Liver (tissue), 9 donors: Measurements from ENCODE around the gene RTP1. TPM values are rescaled to one million over a fixed set of nuclear protein-coding genes. Genes with fewer than 3 reads are reported as not detected.

Experiments
- DNase-seq: peaks from one replicate; pipeline ENCODE4 v3.0.0-alpha.2; 2017; ENCODE audit warnings: low spot score
- H3K27ac ChIP-seq, 2 donors: one replicate each; pipeline ENCODE4 v1.7.0; 2013; ENCODE audit warnings: inconsistent platforms in 2 of 2, low read length in 2 of 2, control low read depth in 1 of 2, low read depth in 1 of 2, mild to moderate bottlenecking in 1 of 2
- H3K27me3 ChIP-seq, 4 donors: one replicate each; pipeline versions ENCODE4 v1.6.1 to v1.7.0; 2013; ENCODE audit warnings: low read length in 3 of 4, inconsistent platforms in 1 of 4, mild to moderate bottlenecking in 1 of 4, moderate library complexity in 1 of 4; ENCODE audit not compliant: control insufficient read depth in 4 of 4, insufficient read depth in 4 of 4
- H3K36me3 ChIP-seq, 4 donors: one replicate each; pipeline versions ENCODE4 v1.6.1 to v1.7.0; 2013; ENCODE audit warnings: low read length in 3 of 4, mild to moderate bottlenecking in 3 of 4, low read depth in 1 of 4, moderate library complexity in 1 of 4; ENCODE audit not compliant: control insufficient read depth in 4 of 4, insufficient read depth in 3 of 4
- H3K4me1 ChIP-seq, 4 donors: one replicate each; pipeline versions ENCODE4 v1.6.1 to v1.7.0; 2013; ENCODE audit warnings: low read length in 3 of 4, mild to moderate bottlenecking in 3 of 4, moderate library complexity in 1 of 4; ENCODE audit not compliant: control insufficient read depth in 4 of 4, insufficient read depth in 4 of 4
- H3K4me3 ChIP-seq, 3 donors: one replicate each; pipeline versions ENCODE4 v1.6.1 to v1.7.0; 2013; ENCODE audit warnings: low read length in 3 of 3, control low read depth in 1 of 3, low read depth in 1 of 3, mild to moderate bottlenecking in 1 of 3
- H3K9ac ChIP-seq, 2 donors: one replicate each; pipeline ENCODE4 v1.7.0; 2013; ENCODE audit warnings: low read length in 2 of 2, mild to moderate bottlenecking in 2 of 2, moderate library complexity in 2 of 2, control low read depth in 1 of 2, low read depth in 1 of 2
- H3K9me3 ChIP-seq, 4 donors: one replicate each; pipeline versions ENCODE4 v1.6.1 to v1.7.0; 2013; ENCODE audit warnings: low read length in 3 of 4; ENCODE audit not compliant: control insufficient read depth in 4 of 4
- CTCF ChIP-seq: fragments of 150-350 bp; IDR thresholded peaks from 2 replicates; pipeline ENCODE4 v1.5.1; 2017; ENCODE audit warnings: improper control_type of control experiment, low read depth, low read length; ENCODE audit not compliant: missing input control
- EGR1 ChIP-seq, 2 donors: IDR thresholded peaks; 2 replicates each; pipeline ENCODE4 v1.6.1; 2016 to 2018; ENCODE audit warnings: antibody characterized with exemption in 2 of 2, low read depth in 2 of 2
- FOXA1 ChIP-seq: IDR thresholded peaks from 2 replicates; pipeline ENCODE4 v1.6.1; 2016; ENCODE audit warnings: antibody characterized with exemption
- FOXA2 ChIP-seq: IDR thresholded peaks from 2 replicates; pipeline ENCODE4 v1.6.1; 2016; ENCODE audit warnings: antibody characterized with exemption
- HNF4A ChIP-seq, 2 donors: conservative IDR thresholded peaks; 2 replicates each; pipeline ENCODE4 v1.6.1; 2016; ENCODE audit warnings: antibody characterized with exemption in 2 of 2, mild to moderate bottlenecking in 2 of 2
- HNF4G ChIP-seq: IDR thresholded peaks from 2 replicates; pipeline ENCODE4 v1.6.1; 2016; ENCODE audit warnings: antibody characterized with exemption
- JUND ChIP-seq, 2 donors: IDR thresholded peaks; 2 replicates each; pipeline ENCODE4 v1.6.1; 2016; ENCODE audit warnings: antibody characterized with exemption in 2 of 2
- NR2F2 ChIP-seq: IDR thresholded peaks from 2 replicates; pipeline ENCODE4 v1.6.1; 2016; ENCODE audit warnings: antibody characterized with exemption
- RAD21 ChIP-seq, 2 donors: IDR thresholded peaks; 2 replicates each; pipeline ENCODE4 v1.6.1; 2016; ENCODE audit warnings: antibody characterized with exemption in 2 of 2, mild to moderate bottlenecking in 2 of 2
- REST ChIP-seq: IDR thresholded peaks from 2 replicates; pipeline ENCODE4 v1.6.1; 2016; ENCODE audit warnings: antibody characterized with exemption, mild to moderate bottlenecking
- RXRA ChIP-seq, 2 donors: IDR thresholded peaks; 2 replicates each; pipeline ENCODE4 v1.6.1; 2017 to 2018; ENCODE audit warnings: antibody characterized with exemption in 2 of 2, mild to moderate bottlenecking in 1 of 2
- SP1 ChIP-seq: IDR thresholded peaks from 2 replicates; pipeline ENCODE4 v1.6.1; 2018; ENCODE audit warnings: antibody characterized with exemption, mild to moderate bottlenecking
- TAF1 ChIP-seq: conservative IDR thresholded peaks from 2 replicates; pipeline ENCODE4 v1.6.1; 2016; ENCODE audit warnings: antibody characterized with exemption, mild to moderate bottlenecking
- ZBTB33 ChIP-seq: IDR thresholded peaks from 2 replicates; pipeline ENCODE4 v1.6.1; 2016; ENCODE audit warnings: antibody characterized with exemption
- WGBS: extraction: QIAGEN DNeasy Blood & Tissue Kit; methylation state at CpG from one replicate; pipeline ENCODE4 v1.1.7; 2013; 5-methylcytosine and 5-hydroxymethylcytosine counted together
- polyA plus RNA-seq, 2 donors: library from polyadenylated mRNA; stranded (reverse) in 1 of 2; unstranded in 1 of 2; fragments of 200-250 nt in 1 of 2; fragments of >200 nt in 1 of 2; fragmentation: Nextera tagmentation in 1 of 2; extraction: Ambion mirVana in 1 of 2; gene quantifications; one replicate each; pipeline versions ENCODE4 v1.2.1 to v1.2.3, GENCODE V29; 2013 to 2015
- total RNA-seq, 2 donors: library from RNA; depleted of rRNA; stranded (reverse); fragments of >200 nt; gene quantifications; one replicate each; pipeline ENCODE4 v1.2.3, GENCODE V29; 2014
- TF ChIP-seq, protein P1 (sequence below): IDR thresholded peaks from 2 replicates; pipeline ENCODE4 v1.6.1; 2016; ENCODE audit warnings: antibody characterized with exemption
- donor health status: healthy.
- donor health status: healthy.
- donor health status: healthy.
- donor health status: healthy.
- donor health status: healthy.

The RTP1 gene
- total and polyA plus RNA-seq, 4 donors = not detected

DNA sequence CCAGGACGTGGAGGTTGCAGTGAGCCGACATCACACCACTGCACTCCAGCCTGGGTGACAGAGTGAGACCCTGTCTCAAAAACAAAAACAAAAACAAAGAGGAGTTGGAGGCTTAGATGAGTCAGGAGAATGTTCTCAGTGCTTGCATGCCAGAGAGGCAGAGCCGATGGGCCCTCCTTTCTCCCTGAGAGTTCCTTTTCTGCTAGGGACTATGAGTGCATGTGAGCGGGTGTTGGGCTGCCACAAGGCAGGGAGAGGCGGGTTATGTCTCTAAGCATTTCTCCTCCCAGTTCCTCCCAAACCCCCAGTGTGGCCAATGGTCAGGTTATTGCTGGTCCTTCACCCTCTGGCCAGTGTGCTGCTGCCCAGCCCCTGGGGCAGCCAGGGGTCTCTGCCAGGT lies 45.1 kb downstream of the RTP1 start (continued):
- TF ChIP-seq REST = no peak
- TF ChIP-seq SP1 = no peak
- TF ChIP-seq FOXA1 = no peak
- no peak for TF ChIP-seq NR2F2
- TF ChIP-seq EGR1 (IDR thresholded peaks at IDR 0.05; ENCODE audit: low read depth in 2 of 2) = no peak
- no peak for TF ChIP-seq HNF4A (conservative IDR thresholded peaks at IDR 0.05)

DNA sequence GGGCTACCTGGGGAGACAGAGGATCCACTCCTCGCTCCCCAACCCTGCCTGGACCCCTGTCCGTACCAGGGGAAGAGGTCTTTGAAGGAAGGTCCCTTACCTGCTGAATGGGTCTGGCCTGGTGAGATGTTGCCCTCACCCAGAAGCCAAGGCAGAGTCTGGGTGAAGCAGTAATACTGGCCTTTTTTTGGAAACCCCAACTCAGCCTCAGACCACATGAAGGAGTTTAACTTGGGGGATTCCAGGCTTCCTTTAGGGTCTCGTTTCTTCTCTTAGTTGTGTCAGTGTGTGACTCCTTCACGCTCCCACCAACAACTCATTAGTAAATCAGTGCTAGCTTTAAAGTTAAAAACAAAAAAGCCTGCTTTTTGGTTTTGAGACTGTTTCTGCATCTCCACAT lies 45.6 kb downstream of the RTP1 start:
- Histone ChIP-seq H3K4me1 (no peaks in the 10 kb centered on the region), H3K9ac (no peak overlapping the region), H3K27ac (no peak overlapping the region), H3K4me3 (no peak overlapping the region), H3K27me3 (no peaks in the 10 kb centered on the region), H3K9me3 (no peaks in the 10 kb centered on the region), H3K36me3 (peaks cover 0 to 57% (median 34%) of the 10 kb centered on the region in 4 donors)
- TF ChIP-seq RAD21 (IDR thresholded peaks at IDR 0.05) (no peak), RXRA (IDR thresholded peaks at IDR 0.05) (no peak), JUND (IDR thresholded peaks at IDR 0.05) (no peak), TAF1 (no peak), FOXA2 (no peak), REST (no peak), ZBTB33 (no peak), NR2F2 (no peak), HNF4G (no peak), EGR1 (IDR thresholded peaks at IDR 0.05; ENCODE audit: low read depth in 2 of 2) (no peak), SP1 (no peak), HNF4A (conservative IDR thresholded peaks at IDR 0.05) (no peak), CTCF (no peak)
- TF ChIP-seq, protein P1, sequence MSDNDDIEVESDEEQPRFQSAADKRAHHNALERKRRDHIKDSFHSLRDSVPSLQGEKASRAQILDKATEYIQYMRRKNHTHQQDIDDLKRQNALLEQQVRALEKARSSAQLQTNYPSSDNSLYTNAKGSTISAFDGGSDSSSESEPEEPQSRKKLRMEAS = no peak
- DNase-seq = no peak
- 91% methylated on average over 4 of the region's 4 CpGs for WGBS
